GM12878 (cell line): Measurements from ENCODE around the gene C14orf93. TPM values are rescaled to one million over a fixed set of nuclear protein-coding genes. Genes with fewer than 3 reads are reported as not detected.
A peak's percentile ranks its signal among the peaks of the same experiment; 100 is the strongest.

Source experiments
- BCL11A ChIP-seq: IDR thresholded peaks from 2 replicates; pipeline ENCODE4 v1.6.1; 2011; ENCODE audit warnings: low read depth, low read length
- BHLHE40 ChIP-seq, 2 experiments: fragments of 450-650 bp in 1 of 2; IDR thresholded peaks; 2 replicates each; pipeline ENCODE4 v1.6.1; 2011 to 2017; ENCODE audit warnings: low read depth in 2 of 2, borderline replicate concordance in 1 of 2, improper control_type of control experiment in 1 of 2, low read length in 1 of 2, mild to moderate bottlenecking in 1 of 2
- BMI1 ChIP-seq: fragments of 450-650 bp; IDR thresholded peaks from 2 replicates; pipeline ENCODE4 v1.6.1; 2016; ENCODE audit warnings: mild to moderate bottlenecking, moderate library complexity, borderline replicate concordance
- CEBPZ ChIP-seq: fragments of 150-350 bp; IDR thresholded peaks from 2 replicates; pipeline ENCODE4 v1.6.1; 2016; ENCODE audit warnings: low read depth, low read length
- DPF2 ChIP-seq: fragments of 450-650 bp; IDR thresholded peaks from 2 replicates; pipeline ENCODE4 v1.6.1; 2017; ENCODE audit warnings: mild to moderate bottlenecking
- E2F4 ChIP-seq: IDR thresholded peaks from 2 replicates; pipeline ENCODE4 v1.6.1; 2012; ENCODE audit warnings: low read depth, low read length, improper control_type of control experiment
- EP300 ChIP-seq, 2 experiments: fragments of 150-350 bp in 1 of 2; IDR thresholded peaks; 2 replicates each; pipeline ENCODE4 v1.6.1; 2011 to 2012; ENCODE audit warnings: low read depth in 2 of 2, low read length in 2 of 2, borderline replicate concordance in 1 of 2, improper control_type of control experiment in 1 of 2, inconsistent platforms in 1 of 2; ENCODE audit not compliant: control insufficient read depth in 1 of 2
- MYB ChIP-seq: fragments of 150-350 bp; IDR thresholded peaks from 2 replicates; pipeline ENCODE4 v1.6.1; 2014; ENCODE audit warnings: mild to moderate bottlenecking, low read depth, low read length, borderline replicate concordance
- MYC ChIP-seq: IDR thresholded peaks from 2 replicates; pipeline ENCODE4 v1.6.1; 2011; ENCODE audit warnings: mild to moderate bottlenecking, low read length, moderate library complexity, inconsistent platforms; ENCODE audit not compliant: insufficient read depth, insufficient replicate concordance, insufficient read length, severe bottlenecking
- NR2C1 ChIP-seq: fragments of 450-650 bp; IDR thresholded peaks from 2 replicates; pipeline ENCODE4 v1.6.1; 2017; ENCODE audit warnings: antibody characterized with exemption, mild to moderate bottlenecking, moderate library complexity
- NR2F1 ChIP-seq: fragments of 450-650 bp; conservative IDR thresholded peaks from 2 replicates; pipeline ENCODE4 v1.6.1; 2017; ENCODE audit warnings: mild to moderate bottlenecking
- PKNOX1 ChIP-seq: fragments of 450-650 bp; IDR thresholded peaks from 2 replicates; pipeline ENCODE4 v1.6.1; 2016; ENCODE audit warnings: mild to moderate bottlenecking
- POLR2A ChIP-seq: IDR thresholded peaks from 2 replicates; pipeline ENCODE4 v1.6.1; 2011; ENCODE audit warnings: low read depth, mild to moderate bottlenecking, low read length
- PRDM15 ChIP-seq: fragments of 450-650 bp; formaldehyde crosslinking; IDR thresholded peaks from 2 replicates; pipeline ENCODE4 v1.4.0; 2020; ENCODE audit warnings: mild to moderate bottlenecking, moderate library complexity
- RUNX3 ChIP-seq: IDR thresholded peaks from 2 replicates; pipeline ENCODE4 v1.6.1; 2012; ENCODE audit warnings: low read length, inconsistent platforms
- TCF7 ChIP-seq: IDR thresholded peaks from 2 replicates; pipeline ENCODE4 v1.6.1; 2014; ENCODE audit warnings: antibody characterized with exemption, borderline replicate concordance
- ZNF217 ChIP-seq: fragments of 450-650 bp; IDR thresholded peaks from 2 replicates; pipeline ENCODE4 v1.6.1; 2017; ENCODE audit warnings: antibody characterized with exemption, mild to moderate bottlenecking
- ZNF274 ChIP-seq: IDR thresholded peaks from one replicate; pipeline ENCODE4 v1.8.0; 2011; ENCODE audit not compliant: insufficient read length, insufficient read depth
- polyA plus RNA-seq, 11 experiments: library from polyadenylated mRNA; depleted of rRNA in 4 of 11; unstranded in 6 of 11; stranded (reverse) in 5 of 11; fragments of >200 nt; fragmentation: Nextera tagmentation in 4 of 11; fragmentation: Illumina TruSeq in 1 of 11; extraction: Ambion mirVana in 4 of 11; extraction: Trizol in 1 of 11; gene quantifications; 1 replicate in 1 of 11; 2 replicates in 10 of 11; pipeline versions ENCODE4 v1.2.1 to v1.2.3, GENCODE V29; 2011 to 2016; ENCODE audit warnings: inconsistent platforms in 2 of 11, missing spikeins in 2 of 11, low read depth in 1 of 11
- total RNA-seq, 4 experiments: library from RNA; depleted of rRNA in 3 of 4; stranded (reverse); fragments of >200 nt in 3 of 4; fragmentation: Illumina TruSeq in 1 of 4; extraction: Trizol in 1 of 4; gene quantifications; 2 replicates each; pipeline versions ENCODE4 v1.2.1 to v1.2.3, GENCODE V29; 2013 to 2021

Gene C14orf93
- total and polyA plus RNA-seq, 10 of the 15 experiments (the other 5 are each of a cell fraction or from before 2014, with no cell fraction given): 1.8 to 13.9 (median 10.2) TPM

GRCh38 chr14:23056145-23056955 is 46.4 kb upstream of the C14orf93 start (continued):
- TF ChIP-seq BMI1: no peak
- TF ChIP-seq BCL11A: no peak
- no peak for TF ChIP-seq ZNF217
- no peak for TF ChIP-seq PRDM15
- TF ChIP-seq POLR2A: no peak
- no peak for TF ChIP-seq EP300 (IDR thresholded peaks at IDR 0.05; ENCODE audit: borderline replicate concordance in 1 of 2, control insufficient read depth in 1 of 2, low read depth in 2 of 2, low read length in 2 of 2)
- no peak for TF ChIP-seq CEBPZ
- no peak for TF ChIP-seq NR2C1
- TF ChIP-seq TCF7: no peak
- no peak for TF ChIP-seq E2F4
- peak in 1 of 2 experiments; percentile 52; a peak in 1 of 4 replicates for TF ChIP-seq BHLHE40 (IDR thresholded peaks at IDR 0.05; ENCODE audit: borderline replicate concordance in 1 of 2, low read depth in 2 of 2, low read length in 1 of 2)
- TF ChIP-seq MYC: no peak
- no peak for TF ChIP-seq ZNF274
- no peak for TF ChIP-seq MYB
- TF ChIP-seq NR2F1: peak; percentile 72
- no peak for TF ChIP-seq DPF2
- peak; percentile 46; the same call in 1 of the 2 replicates for TF ChIP-seq RUNX3
- TF ChIP-seq PKNOX1: peak; percentile 90
